HepG2 (cell line): ENCODE data around the gene SMOC1. TPM values are rescaled to one million over a fixed set of nuclear protein-coding genes. Genes with fewer than 3 reads are reported as not detected.

Source experiments
- ATAC-seq: fragments of 200-7000 bp; cut with Tn5 transposase; 3 replicates; pipeline ENCODE4 v1.9.1; 2020; ENCODE audit warnings: mild to moderate bottlenecking, moderate library complexity
- BruUV-seq: library from RNA; stranded (reverse); fragments of 400-500 nt; replicated peaks from 2 replicates; lab custom pipeline; 2021; lab: Mats Ljungman, UMichigan
- CTCF ChIA-PET: fragments of 300-600 bp; formaldehyde crosslinking; extraction: SDS; loops from one replicate; lab custom pipeline; 2021; ENCODE audit warnings: low total read pairs, inconsistent platforms, low intra/inter-chr PET ratio; lab: Yijun Ruan, JAX
- POLR2A ChIA-PET: fragments of 350-600 bp; sonication (Branson Sonifier 250); formaldehyde crosslinking; loops from one replicate; lab custom pipeline; 2020; ENCODE audit warnings: antibody characterized with exemption, inconsistent platforms; lab: Yijun Ruan, JAX
- DNase-seq: peaks from one replicate; pipeline ENCODE4 v3.0.0-alpha.2; 2015; ENCODE audit warnings: low spot score
- FAIRE-seq: peaks from 3 replicates; lab custom pipeline; 2011; peaks lifted over from hg19 to GRCh38; lab: Jason Lieb, UNC
- H2AFZ ChIP-seq: one replicate; pipeline ENCODE4 v1.6.1; 2011; ENCODE audit warnings: low read length, inconsistent platforms
- H3K27ac ChIP-seq: fragments of 300-600 bp; 3 replicates; pipeline ENCODE4 v1.8.0; 2011; ENCODE audit warnings: mixed run types, mild to moderate bottlenecking, mixed read lengths, low read length, inconsistent platforms; ENCODE audit not compliant: insufficient read depth; ENCODE audit errors: extremely low read length
- H3K27me3 ChIP-seq, 2 experiments: fragments of 200-600 bp in 1 of 2; 2 replicates in 1 of 2; 3 replicates in 1 of 2; pipeline versions ENCODE4 v1.6.0 to v1.8.0; 2011; ENCODE audit warnings: low read length in 2 of 2, mild to moderate bottlenecking in 2 of 2, moderate library complexity in 2 of 2, inconsistent platforms in 1 of 2; ENCODE audit not compliant: insufficient read depth in 2 of 2, control insufficient read depth in 1 of 2
- H3K36me3 ChIP-seq, 2 experiments: fragments of 200-600 bp in 1 of 2; replicated peaks in 1 of 2; 2 replicates in 1 of 2; 3 replicates in 1 of 2; pipeline versions ENCODE4 v1.5.1 to v1.8.0; 2011; ENCODE audit warnings: low read length in 2 of 2, inconsistent platforms in 1 of 2; ENCODE audit not compliant: insufficient read depth in 2 of 2, control insufficient read depth in 1 of 2
- H3K4me1 ChIP-seq: 2 replicates; pipeline ENCODE4 v1.5.1; 2012; ENCODE audit warnings: low read length, inconsistent platforms; ENCODE audit not compliant: insufficient read depth
- H3K4me2 ChIP-seq: 2 replicates; pipeline ENCODE4 v1.6.0; 2011; ENCODE audit warnings: low read depth, low read length, inconsistent platforms
- H3K4me3 ChIP-seq, 3 experiments: fragments of 200-600 bp in 1 of 3; sonication (generic), shearing (Covaris generic) in 1 of 3; replicated peaks in 1 of 3; 2 replicates each; pipeline ENCODE4 v1.5.1; 2011 to 2016; ENCODE audit warnings: low read length in 3 of 3, inconsistent platforms in 2 of 3, low read depth in 2 of 3, mild to moderate bottlenecking in 2 of 3, control low read depth in 1 of 3, mixed read lengths in 1 of 3; ENCODE audit not compliant: insufficient read depth in 1 of 3
- H3K79me2 ChIP-seq: one replicate; pipeline ENCODE4 v1.6.1; 2011; ENCODE audit warnings: low read length, inconsistent platforms; ENCODE audit not compliant: insufficient read depth
- H3K9ac ChIP-seq: 2 replicates; pipeline ENCODE4 v1.6.0; 2011; ENCODE audit warnings: mild to moderate bottlenecking, low read depth, low read length, inconsistent platforms; ENCODE audit not compliant: insufficient read depth
- H3K9me3 ChIP-seq: 2 replicates; pipeline ENCODE4 v1.5.1; 2012; ENCODE audit warnings: mild to moderate bottlenecking, low read length
- H4K20me1 ChIP-seq: 2 replicates; pipeline ENCODE4 v1.6.0; 2011; ENCODE audit warnings: inconsistent platforms, mild to moderate bottlenecking, low read length, moderate library complexity; ENCODE audit not compliant: insufficient read depth
- CCAR2 ChIP-seq: fragments of 200-400 bp; formaldehyde crosslinking; optimal IDR thresholded peaks from 2 replicates; pipeline ENCODE3; 2018; ENCODE audit warnings: low read depth, mild to moderate bottlenecking, low read length, moderate library complexity
- HNRNPUL1 ChIP-seq: fragments of 200-400 bp; formaldehyde crosslinking; IDR thresholded peaks from 2 replicates; pipeline ENCODE4 v1.6.1; 2017; ENCODE audit warnings: low read depth, mild to moderate bottlenecking, low read length, moderate library complexity
- KDM2A ChIP-seq: sonication (generic); formaldehyde crosslinking; IDR thresholded peaks from 2 replicates; pipeline ENCODE4 v1.4.0; 2020; ENCODE audit warnings: low read depth, missing genetic modification reagents, borderline replicate concordance
- LCORL ChIP-seq, 2 experiments: fragments of 450-650 bp in 1 of 2; sonication (generic) in 1 of 2; formaldehyde crosslinking in 1 of 2; IDR thresholded peaks; 2 replicates each; pipeline versions ENCODE4 v1.5.0 to v1.6.1; 2017 to 2020; ENCODE audit warnings: antibody characterized with exemption in 1 of 2, missing genetic modification reagents in 1 of 2
- MTA1 ChIP-seq: sonication (generic); formaldehyde crosslinking; IDR thresholded peaks from 2 replicates; pipeline ENCODE4 v1.4.0; 2020; ENCODE audit warnings: missing genetic modification reagents, mild to moderate bottlenecking, borderline replicate concordance
- NPAS2 ChIP-seq: sonication (generic); formaldehyde crosslinking; IDR thresholded peaks from 2 replicates; pipeline ENCODE4 v1.8.0; 2022; ENCODE audit warnings: mild to moderate bottlenecking, missing genetic modification reagents, borderline replicate concordance
- NRL ChIP-seq: sonication (generic); formaldehyde crosslinking; IDR thresholded peaks from 2 replicates; pipeline ENCODE4 v1.5.0; 2020; ENCODE audit warnings: missing genetic modification reagents, mild to moderate bottlenecking, moderate library complexity, borderline replicate concordance
- POLR2A ChIP-seq, 2 experiments: IDR thresholded peaks; 2 replicates each; pipeline ENCODE4 v1.6.1; 2011; ENCODE audit warnings: low read depth in 2 of 2, low read length in 2 of 2, mild to moderate bottlenecking in 1 of 2, moderate library complexity in 1 of 2; ENCODE audit not compliant: insufficient read depth in 1 of 2
- RFX5 ChIP-seq: IDR thresholded peaks from 2 replicates; pipeline ENCODE4 v1.6.1; 2011; ENCODE audit warnings: low read depth, low read length, improper control_type of control experiment
- SALL2 ChIP-seq: sonication (generic); formaldehyde crosslinking; IDR thresholded peaks from 2 replicates; pipeline ENCODE4 v1.8.1; 2023; ENCODE audit warnings: mild to moderate bottlenecking, missing genetic modification reagents, inconsistent platforms
- ZEB1 ChIP-seq: IDR thresholded peaks from 2 replicates; pipeline ENCODE4 v1.6.1; 2012; ENCODE audit warnings: mild to moderate bottlenecking, low read depth, inconsistent platforms; ENCODE audit not compliant: insufficient replicate concordance
- ZNF30 ChIP-seq: sonication (generic); formaldehyde crosslinking; IDR thresholded peaks from 2 replicates; pipeline ENCODE4 v1.5.0; 2020; ENCODE audit warnings: mild to moderate bottlenecking, missing genetic modification reagents
- ZNF580 ChIP-seq: IDR thresholded peaks from 2 replicates; pipeline ENCODE4 v1.6.1; 2016; ENCODE audit warnings: low read depth, borderline replicate concordance
- WGBS: methylation state at CpG from one replicate; pipeline ENCODE4 v1.1.6; 2017; ENCODE audit warnings: low lambda C conversion rate; 5-methylcytosine and 5-hydroxymethylcytosine counted together
- in situ Hi-C: cut with HindIII; loops from 2 replicates; pipeline ENCODE4 v1.10.0; 2017; ENCODE audit warnings: low pct_unique_long_range_greater_than_20kb; ENCODE audit not compliant: extremely low pct_ligation_motif_present
- intact Hi-C: fragments of 100-400 bp; cut with micrococcal nuclease; formaldehyde crosslinking; loops from one replicate; pipeline ENCODE4 v1.10.0; 2022; ENCODE audit not compliant: unreplicated experiment
- polyA plus RNA-seq, 8 experiments: library from polyadenylated mRNA; depleted of rRNA in 3 of 8; stranded (reverse) in 7 of 8; unstranded in 1 of 8; fragments of >200 nt; fragmentation: Illumina TruSeq in 4 of 8; extraction: Trizol in 4 of 8; gene quantifications; 2 replicates each; pipeline versions ENCODE4 v1.2.1 to v1.2.3, GENCODE V29; 2011 to 2016; ENCODE audit warnings: low read depth in 4 of 8, missing spikeins in 1 of 8, mixed read lengths in 1 of 8; ENCODE audit not compliant: insufficient read depth in 1 of 8
- total RNA-seq, 5 experiments: library from RNA; depleted of rRNA; stranded (reverse); fragments of >200 nt; fragmentation: Illumina TruSeq; extraction: Trizol; gene quantifications; 2 replicates each; pipeline ENCODE4 v1.2.3, GENCODE V29; 2016; ENCODE audit warnings: low read depth in 1 of 5
- TF ChIP-seq, protein P1 (sequence below): IDR thresholded peaks from 2 replicates; pipeline ENCODE4 v1.6.1; 2016
- TF ChIP-seq, protein P2 (sequence below): IDR thresholded peaks from 2 replicates; pipeline ENCODE4 v1.6.1; 2016; ENCODE audit warnings: mild to moderate bottlenecking, missing biosample characterization, missing genetic modification reagents

Gene SMOC1
- total and polyA plus RNA-seq, 2 of the 13 experiments (the other 11 are each of a cell fraction or from before 2014, with no cell fraction given), result 17.8 to 35.6 TPM

DNA sequence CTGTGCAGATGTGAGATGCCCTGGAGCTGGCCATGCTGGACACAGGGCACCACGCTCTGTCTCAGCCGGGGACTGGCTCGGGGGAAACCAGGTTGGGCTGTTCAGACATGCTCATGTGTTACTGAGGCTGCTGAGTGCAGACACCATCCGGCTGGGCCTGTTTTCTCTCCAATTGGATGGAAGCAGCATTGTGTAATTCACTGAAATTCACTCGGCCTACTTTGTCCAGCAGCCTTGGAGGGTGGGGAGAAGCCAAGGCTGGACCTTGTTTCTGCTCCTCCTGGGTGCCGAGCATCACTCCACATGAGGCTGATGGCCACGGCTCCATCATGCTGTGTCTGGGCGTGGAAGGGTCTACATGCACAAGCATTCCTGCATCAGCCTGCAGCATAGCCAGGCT lies 130.7 kb downstream of the SMOC1 start:
- Histone ChIP-seq H3K4me2 (no peak overlapping the region), H3K9ac (no peak overlapping the region), H3K36me3 (peaks cover 20 to 35% of the 10 kb centered on the region in 2 experiments), H3K4me1 (peaks cover 31% of the 10 kb centered on the region), H3K9me3 (no peaks in the 10 kb centered on the region), H2AFZ (no peak overlapping the region), H3K79me2 (no peaks in the 10 kb centered on the region), H3K27me3 (no peaks in the 10 kb centered on the region), H3K4me3 (no peak overlapping the region), H3K27ac (no peak overlapping the region), H4K20me1 (no peaks in the 10 kb centered on the region)
- CTCF ChIA-PET, result no interaction called here
- in situ Hi-C loops, result loop anchor here (25.0 kb wide), 1 partner anchor 423 kb away; no protein-coding TSS in a partner anchor
- POLR2A ChIA-PET, result no interaction called here
- TF ChIP-seq LCORL (IDR thresholded peaks at IDR 0.05), result no peak
- no peak for TF ChIP-seq LCORL (CRISPR knock-in tag; IDR thresholded peaks at IDR 0.05)
- no peak for TF ChIP-seq KDM2A (CRISPR knock-in tag)
- no peak for TF ChIP-seq SALL2
- TF ChIP-seq RFX5, result no peak
- no peak for TF ChIP-seq NRL
- TF ChIP-seq, protein P1, sequence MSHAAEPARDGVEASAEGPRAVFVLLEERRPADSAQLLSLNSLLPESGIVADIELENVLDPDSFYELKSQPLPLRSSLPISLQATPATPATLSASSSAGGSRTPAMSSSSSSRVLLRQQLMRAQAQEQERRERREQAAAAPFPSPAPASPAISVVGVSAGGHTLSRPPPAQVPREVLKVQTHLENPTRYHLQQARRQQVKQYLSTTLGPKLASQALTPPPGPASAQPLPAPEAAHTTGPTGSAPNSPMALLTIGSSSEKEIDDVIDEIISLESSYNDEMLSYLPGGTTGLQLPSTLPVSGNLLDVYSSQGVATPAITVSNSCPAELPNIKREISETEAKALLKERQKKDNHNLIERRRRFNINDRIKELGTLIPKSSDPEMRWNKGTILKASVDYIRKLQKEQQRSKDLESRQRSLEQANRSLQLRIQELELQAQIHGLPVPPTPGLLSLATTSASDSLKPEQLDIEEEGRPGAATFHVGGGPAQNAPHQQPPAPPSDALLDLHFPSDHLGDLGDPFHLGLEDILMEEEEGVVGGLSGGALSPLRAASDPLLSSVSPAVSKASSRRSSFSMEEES (CRISPR knock-in tag), result no peak
- no peak for TF ChIP-seq ZNF30 (CRISPR knock-in tag)
- TF ChIP-seq MTA1 (CRISPR knock-in tag), result no peak
- TF ChIP-seq, protein P2, sequence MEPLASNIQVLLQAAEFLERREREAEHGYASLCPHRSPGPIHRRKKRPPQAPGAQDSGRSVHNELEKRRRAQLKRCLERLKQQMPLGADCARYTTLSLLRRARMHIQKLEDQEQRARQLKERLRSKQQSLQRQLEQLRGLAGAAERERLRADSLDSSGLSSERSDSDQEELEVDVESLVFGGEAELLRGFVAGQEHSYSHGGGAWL (CRISPR knock-in tag), result no peak
- no peak for TF ChIP-seq HNRNPUL1
- no peak for TF ChIP-seq ZNF580
- TF ChIP-seq NPAS2, result no peak
- no peak for TF ChIP-seq POLR2A (IDR thresholded peaks at IDR 0.05; ENCODE audit: insufficient read depth in 1 of 2, low read depth in 2 of 2, low read length in 2 of 2)
- TF ChIP-seq ZEB1, result no peak
- TF ChIP-seq CCAR2, result no peak
- no peak for FAIRE-seq
- 94% methylated on average over 4 of the region's 8 CpGs for WGBS
- no peak for DNase-seq
- intact Hi-C loops, result loop anchor here (5.0 kb wide), 2 partner anchors 68 to 193 kb away; no protein-coding TSS in a partner anchor
- ATAC-seq, result no peak
- no TSS peak for BruUV-seq
